Spinal cord (tissue), 10 donors: ENCODE measurements around the gene GRHL1. TPM values are rescaled to one million over a fixed set of nuclear protein-coding genes. Genes with fewer than 3 reads are reported as not detected.

Experiments used
- DNase-seq, 6 donors: peaks; one replicate each; pipeline versions ENCODE4 v3.0.0 to v3.0.0-alpha.2; 2013 to 2015; ENCODE audit warnings: low spot score in 6 of 6, low read depth in 4 of 6
- H3K27ac ChIP-seq: one replicate; pipeline ENCODE4 v1.5.1; 2013; ENCODE audit warnings: low read depth, low read length, control low read depth
- H3K27me3 ChIP-seq: one replicate; pipeline ENCODE4 v1.6.1; 2013; ENCODE audit warnings: low read length; ENCODE audit not compliant: control insufficient read depth, insufficient read depth
- H3K36me3 ChIP-seq: one replicate; pipeline ENCODE4 v1.6.1; 2013; ENCODE audit warnings: low read length; ENCODE audit not compliant: control insufficient read depth, insufficient read depth
- H3K4me1 ChIP-seq: one replicate; pipeline ENCODE4 v1.6.1; 2013; ENCODE audit warnings: low read length; ENCODE audit not compliant: control insufficient read depth, insufficient read depth
- H3K4me3 ChIP-seq: one replicate; pipeline ENCODE4 v1.5.1; 2013; ENCODE audit warnings: low read depth, low read length, control low read depth
- H3K9me3 ChIP-seq: one replicate; pipeline ENCODE4 v1.6.1; 2013; ENCODE audit warnings: low read length; ENCODE audit not compliant: control insufficient read depth, insufficient read depth
- WGBS: methylation state at CpG from one replicate; pipeline ENCODE4 v1.1.5; 2013; ENCODE audit warnings: missing lambda C conversion rate; ENCODE audit not compliant: insufficient coverage; 5-methylcytosine and 5-hydroxymethylcytosine counted together
- polyA plus RNA-seq, 2 donors: library from polyadenylated mRNA; unstranded; fragments of 120-200 nt; gene quantifications; one replicate each; pipeline ENCODE4 v1.2.1, GENCODE V29; 2013; ENCODE audit not compliant: insufficient read length in 2 of 2
- total RNA-seq, 2 donors: library from RNA; depleted of rRNA in 1 of 2; stranded (reverse); fragments of 120-200 nt in 1 of 2; fragments of >200 nt in 1 of 2; gene quantifications; one replicate each; pipeline versions ENCODE4 v1.2.3 to v1.2.4, GENCODE V29; 2013 to 2014
- donor health status: healthy.

GRHL1 gene
- total and polyA plus RNA-seq, 4 donors: 10.1 to 25.8 (median 12.4) TPM

DNA sequence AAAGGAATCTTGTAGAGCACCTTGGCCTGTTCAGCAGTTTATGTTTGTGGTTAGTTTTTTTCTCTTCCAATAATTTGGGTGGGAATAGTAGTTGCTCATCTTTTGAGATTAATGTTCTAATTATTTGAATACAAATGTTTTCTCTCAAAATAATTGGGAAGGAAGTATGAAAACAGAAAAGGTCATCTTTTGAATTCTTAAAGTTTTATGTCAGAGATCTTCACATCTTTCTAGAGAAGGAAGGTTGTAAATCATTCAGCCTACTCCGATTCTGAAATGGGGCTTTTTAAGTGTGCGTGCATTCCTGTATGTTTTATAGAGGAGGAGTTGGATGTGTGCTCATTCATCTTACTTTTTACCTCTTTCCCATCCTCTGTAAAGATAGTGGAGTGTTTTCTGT is 29.0 kb downstream of the GRHL1 start:
- H3K4me1 ChIP-seq: no peaks in the 10 kb centered on the region
- no peak overlapping the region for H3K4me3 ChIP-seq
- no peaks in the 10 kb centered on the region for H3K27me3 ChIP-seq
- no peak overlapping the region for H3K27ac ChIP-seq
- no peaks in the 10 kb centered on the region for H3K9me3 ChIP-seq
- peaks cover 6% of the 10 kb centered on the region for H3K36me3 ChIP-seq
- WGBS: no CpG with 5 or more reads among the region's 2 CpGs
- DNase-seq: no peak

DNA sequence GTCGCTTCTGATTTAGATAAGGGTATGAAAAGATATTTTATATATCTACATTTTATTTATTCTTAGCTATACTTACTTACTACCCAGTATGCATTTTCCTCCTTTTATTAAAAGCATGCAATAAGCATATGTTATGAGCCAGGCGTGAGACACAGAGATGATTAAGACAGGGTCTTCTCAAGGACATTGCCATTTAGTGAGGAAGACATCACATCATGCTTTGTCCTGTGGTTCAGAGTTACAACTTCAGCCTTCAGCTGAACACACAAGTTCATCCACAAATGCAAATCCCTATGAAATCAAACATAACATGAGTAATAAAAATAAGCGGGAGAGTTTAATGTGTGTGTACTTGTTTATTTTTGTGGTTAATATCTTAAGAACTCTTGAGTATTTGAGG is 30.2 kb downstream of the GRHL1 start:
- no CpG with 5 or more reads among the region's 3 CpGs for WGBS
- Histone ChIP-seq H3K9me3 (no peaks in the 10 kb centered on the region), H3K36me3 (peaks cover 10% of the 10 kb centered on the region), H3K27me3 (no peaks in the 10 kb centered on the region), H3K27ac (no peak overlapping the region), H3K4me1 (no peaks in the 10 kb centered on the region), H3K4me3 (no peak overlapping the region)
- no peak for DNase-seq

GRCh38 chr2:9982248-9982647 is 30.8 kb downstream of the GRHL1 start:
- peak in 1 of 6 donors; percentile 84 for DNase-seq
- Histone ChIP-seq H3K27me3 (no peaks in the 10 kb centered on the region), H3K27ac (peak overlapping the region; percentile 54), H3K9me3 (no peaks in the 10 kb centered on the region), H3K4me3 (no peak overlapping the region), H3K36me3 (peaks cover 14% of the 10 kb centered on the region), H3K4me1 (no peaks in the 10 kb centered on the region)
- WGBS: 69% methylated on average over 3 of the region's 8 CpGs

DNA sequence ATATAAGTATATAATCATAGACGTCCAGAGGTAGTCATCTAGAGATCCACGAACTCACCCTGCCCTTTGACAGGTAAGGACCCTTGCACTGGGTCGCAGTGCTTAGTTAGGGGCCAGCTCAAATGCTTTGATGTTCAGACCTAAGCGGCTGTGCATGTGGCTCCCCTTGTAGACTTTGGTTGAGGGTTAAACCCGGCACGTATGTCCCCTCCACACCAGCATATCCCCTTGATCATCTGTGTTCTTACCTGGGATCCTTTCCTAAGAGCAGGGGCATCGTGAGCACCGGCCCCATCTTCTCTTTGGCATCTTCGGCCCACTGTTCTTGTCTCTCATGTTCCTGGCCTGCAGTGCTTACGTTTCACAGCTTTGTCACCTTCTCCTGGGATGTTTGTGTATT is 31.4 kb downstream of the GRHL1 start:
- Histone ChIP-seq H3K4me3 (no peak overlapping the region), H3K4me1 (no peaks in the 10 kb centered on the region), H3K9me3 (no peaks in the 10 kb centered on the region), H3K27me3 (no peaks in the 10 kb centered on the region), H3K27ac (peak overlapping the region; percentile 54), H3K36me3 (peaks cover 16% of the 10 kb centered on the region)
- DNase-seq: no peak
- 92% methylated on average over 7 of the region's 10 CpGs for WGBS

- no peaks in the 10 kb centered on the region for H3K4me1 ChIP-seq
- WGBS: 65% methylated on average over 8 of the region's 15 CpGs
- H3K36me3 ChIP-seq: peaks cover 16% of the 10 kb centered on the region
- no peak for DNase-seq
- no peaks in the 10 kb centered on the region for H3K9me3 ChIP-seq
- H3K27ac ChIP-seq: peak overlapping the region; percentile 54
- no peak overlapping the region for H3K4me3 ChIP-seq
- no peaks in the 10 kb centered on the region for H3K27me3 ChIP-seq
These were observed 32.1 kb downstream of the GRHL1 start for GRCh38 chr2:9983401-9984216.

GRCh38 chr2:9984217-9984739 is 32.8 kb downstream of the GRHL1 start:
- DNase-seq: peak in 3 of 6 donors; percentile 44 to 82 (median 70)
- H3K27ac ChIP-seq: no peak overlapping the region
- peaks cover 16% of the 10 kb centered on the region for H3K36me3 ChIP-seq
- H3K4me1 ChIP-seq: no peaks in the 10 kb centered on the region
- H3K27me3 ChIP-seq: no peaks in the 10 kb centered on the region
- 61% methylated on average over 5 of the region's 7 CpGs for WGBS
- H3K4me3 ChIP-seq: no peak overlapping the region
- no peaks in the 10 kb centered on the region for H3K9me3 ChIP-seq

GRCh38 chr2:9984871-9985480 is 33.5 kb downstream of the GRHL1 start:
- no peaks in the 10 kb centered on the region for H3K9me3 ChIP-seq
- H3K36me3 ChIP-seq: peaks cover 20% of the 10 kb centered on the region
- H3K4me1 ChIP-seq: no peaks in the 10 kb centered on the region
- no peak for DNase-seq
- H3K4me3 ChIP-seq: no peak overlapping the region
- WGBS: no CpG with 5 or more reads among the region's 6 CpGs
- H3K27ac ChIP-seq: no peak overlapping the region
- no peaks in the 10 kb centered on the region for H3K27me3 ChIP-seq

GRCh38 chr2:9985531-9986328 is 34.2 kb downstream of the GRHL1 start:
- Histone ChIP-seq H3K4me1 (no peaks in the 10 kb centered on the region), H3K4me3 (no peak overlapping the region), H3K27me3 (no peaks in the 10 kb centered on the region), H3K36me3 (peaks cover 20% of the 10 kb centered on the region), H3K9me3 (no peaks in the 10 kb centered on the region), H3K27ac (no peak overlapping the region)
- 100% methylated on average over 1 of the region's 5 CpGs for WGBS
- DNase-seq: no peak

GRCh38 chr2:9988320-9988719 is 36.8 kb downstream of the GRHL1 start:
- H3K36me3 ChIP-seq: peaks cover 24% of the 10 kb centered on the region

More at GRCh38 chr2:9988320-9988719, 36.8 kb downstream of the GRHL1 start:
- H3K27me3 ChIP-seq: no peaks in the 10 kb centered on the region
- DNase-seq: no peak
- no peak overlapping the region for H3K4me3 ChIP-seq
- WGBS: 90% methylated on average over 5 of the region's 5 CpGs
- H3K9me3 ChIP-seq: no peaks in the 10 kb centered on the region
- H3K27ac ChIP-seq: no peak overlapping the region
- no peaks in the 10 kb centered on the region for H3K4me1 ChIP-seq
